ACC112 (cell line): ENCODE measurements around the gene CCR9.

Source experiments
- H2AFZ ChIP-seq: fragments of 200-600 bp; sonication (generic); one replicate; pipeline ENCODE4 v1.6.0; 2017; ENCODE audit warnings: antibody characterized with exemption, low read length; ENCODE audit not compliant: unreplicated experiment
- H3K27ac ChIP-seq: fragments of 200-600 bp; sonication (generic); 2 replicates; pipeline ENCODE4 v1.5.1; 2014; ENCODE audit warnings: low read depth, mild to moderate bottlenecking, antibody characterized with exemption, low read length, moderate library complexity
- H3K27me3 ChIP-seq: fragments of 200-600 bp; sonication (generic); 2 replicates; pipeline ENCODE4 v1.6.1; 2014; ENCODE audit warnings: mild to moderate bottlenecking, antibody characterized with exemption, low read length, moderate library complexity, mixed read lengths; ENCODE audit not compliant: insufficient read depth
- H3K36me3 ChIP-seq: fragments of 200-600 bp; sonication (generic); 2 replicates; pipeline ENCODE4 v1.6.1; 2016; ENCODE audit warnings: mild to moderate bottlenecking, antibody characterized with exemption, low read length, moderate library complexity, mixed read lengths; ENCODE audit not compliant: insufficient read depth
- H3K4me1 ChIP-seq: fragments of 200-600 bp; sonication (generic); one replicate; pipeline ENCODE4 v1.6.1; 2016; ENCODE audit warnings: low read length, mixed read lengths; ENCODE audit not compliant: insufficient read depth, unreplicated experiment, control insufficient read depth
- H3K4me3 ChIP-seq: fragments of 200-600 bp; sonication (generic); 2 replicates; pipeline ENCODE4 v1.5.1; 2014; ENCODE audit warnings: mild to moderate bottlenecking, low read depth, low read length
- H3K79me2 ChIP-seq: fragments of 200-600 bp; sonication (generic); one replicate; pipeline ENCODE4 v1.6.0; 2016; ENCODE audit warnings: low read length; ENCODE audit not compliant: control insufficient read depth, unreplicated experiment, insufficient read depth

Gene CCR9

DNA sequence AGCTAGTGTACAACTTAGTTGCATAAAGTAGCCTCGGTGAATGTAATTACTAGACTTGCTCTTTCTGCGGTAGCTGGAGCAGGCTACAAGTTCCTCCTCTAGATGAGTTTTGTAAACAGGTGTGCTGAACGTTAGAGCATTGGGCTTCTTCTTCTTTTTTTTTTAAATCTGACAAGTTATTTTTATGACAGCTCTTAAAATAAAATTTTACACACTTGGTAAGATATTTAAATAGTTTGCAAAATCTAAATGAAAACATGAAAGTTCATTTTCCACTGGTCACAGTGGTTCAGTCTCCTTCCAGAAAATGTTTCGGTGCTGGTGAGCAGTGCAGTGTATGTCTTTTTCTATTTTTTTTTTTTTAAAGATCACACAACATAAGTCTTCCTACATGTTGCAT lies 3.0 kb downstream of the CCR9 start:
- Histone ChIP-seq H3K27me3 (peaks cover 41% of the 10 kb centered on the region), H3K4me3 (no peak overlapping the region), H3K36me3 (no peaks in the 10 kb centered on the region), H3K79me2 (no peaks in the 10 kb centered on the region), H3K27ac (no peak overlapping the region), H2AFZ (no peak overlapping the region), H3K4me1 (peaks cover 4% of the 10 kb centered on the region)

DNA sequence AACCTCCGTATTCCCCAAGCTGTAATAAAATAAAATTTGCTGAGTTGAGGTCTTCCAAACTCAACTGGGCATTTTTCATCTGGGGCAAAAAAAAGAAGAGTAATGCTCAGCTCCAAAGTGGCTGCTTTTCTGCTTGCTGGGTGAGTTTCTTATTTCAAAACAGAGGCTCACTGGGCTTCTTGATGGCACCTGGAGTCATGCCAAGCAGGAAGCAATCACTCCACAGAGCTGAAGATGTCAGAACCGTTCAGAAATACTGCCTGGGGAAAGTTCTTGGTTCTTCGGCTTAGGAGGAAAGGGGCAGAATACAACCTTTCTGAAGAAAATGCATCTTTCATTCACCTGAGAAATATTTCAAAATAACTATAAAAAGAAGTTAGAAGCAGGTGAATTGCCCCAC lies 4.1 kb downstream of the CCR9 start:
- peaks cover 40% of the 10 kb centered on the region for H3K27me3 ChIP-seq

DNA sequence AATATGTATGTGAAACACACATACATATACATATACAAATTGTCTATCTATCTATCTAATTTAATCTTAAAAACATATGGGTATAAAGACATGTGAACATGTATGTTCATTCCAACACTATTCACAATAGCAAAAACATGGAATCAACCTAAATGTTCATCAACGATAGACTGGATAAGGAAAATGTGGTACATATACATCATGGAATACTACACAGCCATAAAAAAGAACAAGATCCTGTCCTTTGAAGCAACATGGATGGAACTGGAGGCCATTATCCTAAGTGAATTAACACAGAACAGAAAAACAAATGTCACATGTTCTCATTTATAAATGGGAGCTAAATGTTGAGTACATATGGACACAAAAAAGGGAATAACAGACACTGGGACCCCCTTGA lies 5.8 kb downstream of the CCR9 start:
- Histone ChIP-seq H3K27ac (no peak overlapping the region), H2AFZ (no peak overlapping the region), H3K4me3 (no peak overlapping the region), H3K4me1 (peaks cover 4% of the 10 kb centered on the region), H3K79me2 (no peaks in the 10 kb centered on the region), H3K27me3 (peaks cover 39% of the 10 kb centered on the region), H3K36me3 (no peaks in the 10 kb centered on the region)

More for the DNA sequence above, 4.1 kb downstream of the CCR9 start:
- Histone ChIP-seq H3K27ac (no peak overlapping the region), H3K4me3 (no peak overlapping the region), H3K79me2 (no peaks in the 10 kb centered on the region), H3K36me3 (no peaks in the 10 kb centered on the region), H2AFZ (no peak overlapping the region), H3K4me1 (peaks cover 4% of the 10 kb centered on the region)

DNA sequence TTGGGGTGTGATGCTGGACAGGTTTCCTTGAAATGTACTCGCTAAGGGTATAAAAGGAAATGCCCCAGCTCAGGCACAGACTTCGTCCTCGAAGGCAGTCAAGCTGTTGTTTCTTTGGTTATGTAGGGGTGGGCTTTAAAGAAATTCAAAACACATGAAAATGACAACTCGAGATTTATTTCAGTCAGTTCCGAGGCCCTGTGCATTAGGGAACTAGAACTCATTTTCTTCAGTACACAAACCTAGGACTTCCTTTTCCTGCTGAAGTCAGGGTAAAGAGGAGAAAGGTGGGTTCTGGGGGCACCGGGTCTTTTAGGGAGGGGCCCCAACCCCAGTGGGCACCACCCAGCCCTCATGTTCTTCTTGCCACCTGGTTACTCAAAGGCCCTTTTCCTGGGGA lies 7.7 kb downstream of the CCR9 start:
- Histone ChIP-seq H3K36me3 (no peaks in the 10 kb centered on the region), H3K4me3 (no peak overlapping the region), H3K4me1 (peaks cover 4% of the 10 kb centered on the region), H2AFZ (no peak overlapping the region), H3K27ac (no peak overlapping the region), H3K27me3 (peaks cover 45% of the 10 kb centered on the region), H3K79me2 (no peaks in the 10 kb centered on the region)

DNA sequence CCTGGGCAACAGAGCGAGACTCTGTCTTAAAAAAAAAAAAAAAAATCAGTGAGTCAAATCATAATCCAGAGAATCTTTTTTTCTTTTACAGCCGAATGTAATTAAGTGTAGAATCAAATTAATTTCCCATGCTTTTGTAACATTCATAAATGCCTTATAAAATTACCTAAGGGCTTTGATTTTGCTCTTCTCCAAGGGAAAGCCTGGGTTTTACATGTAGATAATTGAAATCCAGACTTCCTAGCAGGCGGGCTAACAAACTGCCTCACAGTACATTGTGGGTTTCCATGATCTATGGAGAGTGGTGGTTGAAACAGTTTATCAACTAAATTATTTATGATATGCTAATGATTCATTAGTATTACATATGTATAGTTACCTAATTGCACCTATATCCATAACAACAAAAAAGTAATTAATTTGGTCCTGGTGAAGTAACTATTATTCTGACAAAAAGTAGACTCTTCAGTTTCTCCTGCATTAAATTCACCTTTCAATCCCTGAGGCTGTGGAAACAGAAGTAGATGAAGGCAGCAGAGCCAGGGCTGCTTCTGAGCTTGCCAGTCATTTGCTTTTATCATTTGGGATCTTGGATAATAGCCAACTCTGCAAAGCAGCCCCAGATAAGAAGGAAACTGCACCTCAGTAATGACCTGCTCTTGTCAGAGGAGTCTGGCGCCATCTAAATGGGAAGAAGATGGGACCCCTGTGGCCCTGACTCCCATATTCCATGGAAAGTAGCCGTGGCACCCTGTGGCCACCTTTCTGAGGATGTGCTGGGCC lies 9.5 kb downstream of the CCR9 start:
- no peaks in the 10 kb centered on the region for H3K36me3 ChIP-seq
- H3K4me1 ChIP-seq, result no peaks in the 10 kb centered on the region
- H3K27ac ChIP-seq, result no peak overlapping the region
- H3K4me3 ChIP-seq, result no peak overlapping the region
- peaks cover 42% of the 10 kb centered on the region for H3K27me3 ChIP-seq
- no peak overlapping the region for H2AFZ ChIP-seq
- H3K79me2 ChIP-seq, result no peaks in the 10 kb centered on the region

DNA sequence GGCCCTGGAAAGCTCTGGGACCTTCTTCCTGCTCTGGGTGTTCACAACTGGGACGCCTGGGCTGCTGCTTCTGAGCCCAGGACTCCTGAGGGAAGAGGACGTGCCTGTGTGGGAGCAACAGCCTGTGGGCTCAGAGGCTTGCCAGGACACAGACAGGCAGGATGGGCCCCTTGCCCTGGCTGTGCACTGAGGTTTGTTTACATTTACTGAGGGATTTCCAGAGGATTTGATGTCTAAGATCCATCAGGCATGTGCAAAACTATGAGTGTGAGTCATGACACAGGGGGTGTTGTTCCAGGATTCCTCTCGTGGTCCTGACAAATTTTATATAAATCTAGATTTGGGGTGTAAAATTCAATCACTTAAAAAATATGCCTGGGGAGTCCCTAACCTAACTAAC lies 10.6 kb downstream of the CCR9 start:
- Histone ChIP-seq H2AFZ (no peak overlapping the region), H3K4me3 (no peak overlapping the region), H3K27me3 (peaks cover 40% of the 10 kb centered on the region), H3K4me1 (no peaks in the 10 kb centered on the region), H3K36me3 (no peaks in the 10 kb centered on the region), H3K79me2 (no peaks in the 10 kb centered on the region), H3K27ac (no peak overlapping the region)

DNA sequence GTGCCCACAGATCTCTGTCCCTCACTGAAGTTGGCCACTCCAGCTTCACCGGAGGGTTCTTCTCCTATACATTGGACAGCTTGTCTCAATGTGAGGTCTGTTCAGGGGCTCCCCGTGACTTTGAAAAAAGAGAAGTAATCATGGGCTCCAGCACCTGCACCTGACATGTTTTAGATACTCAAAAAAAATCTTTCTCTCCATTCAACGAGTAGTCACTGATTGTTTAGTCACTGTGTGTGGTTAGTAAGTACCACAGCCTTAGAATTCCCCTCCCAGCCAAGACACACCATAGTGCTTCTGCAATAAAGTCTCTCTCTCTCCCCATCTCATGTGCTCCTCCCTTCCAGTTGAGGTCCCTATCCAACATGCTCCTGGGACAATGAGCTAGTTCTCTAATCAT lies 18.6 kb downstream of the CCR9 start:
- Histone ChIP-seq H3K36me3 (no peaks in the 10 kb centered on the region), H3K79me2 (no peaks in the 10 kb centered on the region), H3K27ac (no peak overlapping the region), H3K4me1 (peaks cover 4% of the 10 kb centered on the region), H3K27me3 (peaks cover 16% of the 10 kb centered on the region), H2AFZ (no peak overlapping the region), H3K4me3 (no peak overlapping the region)

DNA sequence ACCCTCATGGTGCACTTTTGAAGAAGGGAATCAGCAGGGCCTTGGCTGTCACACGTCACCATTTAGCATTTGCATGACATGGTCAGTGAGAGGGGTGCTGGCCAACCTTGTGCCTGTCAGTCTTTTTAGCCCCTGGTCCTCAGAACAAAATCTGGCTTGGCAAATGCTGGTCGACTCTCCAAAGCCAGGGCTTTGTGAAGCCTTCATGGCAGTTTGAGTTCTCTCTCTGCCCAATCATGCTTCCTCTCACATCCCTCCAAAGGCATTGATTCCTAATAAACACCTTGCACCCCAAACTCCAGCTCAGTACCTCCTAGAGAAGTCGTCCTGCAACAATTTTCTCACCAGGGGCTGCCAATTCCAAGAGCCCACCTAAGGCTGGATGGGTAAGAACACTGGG lies 19.4 kb downstream of the CCR9 start:
- peaks cover 14% of the 10 kb centered on the region for H3K27me3 ChIP-seq
- H3K4me3 ChIP-seq, result no peak overlapping the region
- H3K36me3 ChIP-seq, result no peaks in the 10 kb centered on the region
- H3K27ac ChIP-seq, result no peak overlapping the region
- no peak overlapping the region for H2AFZ ChIP-seq
- H3K79me2 ChIP-seq, result no peaks in the 10 kb centered on the region
- peaks cover 4% of the 10 kb centered on the region for H3K4me1 ChIP-seq

DNA sequence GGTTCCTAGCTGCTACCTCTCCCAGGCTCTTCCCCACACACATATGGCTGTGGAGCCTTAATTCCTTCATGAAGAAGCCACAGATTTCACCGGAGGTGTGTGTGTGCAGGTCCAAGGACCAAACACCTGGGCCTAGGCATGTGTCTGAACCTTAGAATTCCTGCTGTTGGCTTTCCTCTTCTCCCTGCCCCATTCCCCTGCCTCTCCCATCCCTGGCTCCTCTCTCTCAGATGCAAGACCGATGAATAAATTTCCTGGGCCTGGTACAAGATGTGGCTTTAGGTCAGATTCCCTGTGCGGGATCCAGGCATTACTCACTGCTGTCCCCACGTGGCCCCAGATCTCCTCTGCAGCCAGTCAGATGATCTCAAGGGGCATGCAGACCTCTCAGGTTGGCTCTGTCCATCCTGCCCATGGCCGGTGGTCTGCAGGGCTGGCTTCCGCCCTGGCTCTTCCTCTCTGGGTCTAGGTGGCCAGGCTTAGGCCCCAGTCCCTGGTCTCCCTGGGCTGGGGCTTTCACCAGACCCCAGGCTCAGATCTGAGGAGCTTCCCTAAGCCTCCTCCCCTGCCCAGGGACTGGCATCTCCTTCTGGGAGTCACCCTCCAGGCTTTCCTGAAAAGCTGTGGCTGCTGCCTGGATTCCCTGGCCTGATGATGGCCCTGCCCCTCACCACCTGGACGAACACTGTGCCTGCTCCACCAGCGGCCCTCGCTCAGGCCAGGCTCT lies 20.5 kb downstream of the CCR9 start:
- Histone ChIP-seq H3K4me3 (no peak overlapping the region), H3K36me3 (no peaks in the 10 kb centered on the region), H3K27me3 (peaks cover 7% of the 10 kb centered on the region; the same call in 1 of the 2 replicates), H3K27ac (no peak overlapping the region), H3K4me1 (peaks cover 4% of the 10 kb centered on the region), H3K79me2 (no peaks in the 10 kb centered on the region), H2AFZ (no peak overlapping the region)

DNA sequence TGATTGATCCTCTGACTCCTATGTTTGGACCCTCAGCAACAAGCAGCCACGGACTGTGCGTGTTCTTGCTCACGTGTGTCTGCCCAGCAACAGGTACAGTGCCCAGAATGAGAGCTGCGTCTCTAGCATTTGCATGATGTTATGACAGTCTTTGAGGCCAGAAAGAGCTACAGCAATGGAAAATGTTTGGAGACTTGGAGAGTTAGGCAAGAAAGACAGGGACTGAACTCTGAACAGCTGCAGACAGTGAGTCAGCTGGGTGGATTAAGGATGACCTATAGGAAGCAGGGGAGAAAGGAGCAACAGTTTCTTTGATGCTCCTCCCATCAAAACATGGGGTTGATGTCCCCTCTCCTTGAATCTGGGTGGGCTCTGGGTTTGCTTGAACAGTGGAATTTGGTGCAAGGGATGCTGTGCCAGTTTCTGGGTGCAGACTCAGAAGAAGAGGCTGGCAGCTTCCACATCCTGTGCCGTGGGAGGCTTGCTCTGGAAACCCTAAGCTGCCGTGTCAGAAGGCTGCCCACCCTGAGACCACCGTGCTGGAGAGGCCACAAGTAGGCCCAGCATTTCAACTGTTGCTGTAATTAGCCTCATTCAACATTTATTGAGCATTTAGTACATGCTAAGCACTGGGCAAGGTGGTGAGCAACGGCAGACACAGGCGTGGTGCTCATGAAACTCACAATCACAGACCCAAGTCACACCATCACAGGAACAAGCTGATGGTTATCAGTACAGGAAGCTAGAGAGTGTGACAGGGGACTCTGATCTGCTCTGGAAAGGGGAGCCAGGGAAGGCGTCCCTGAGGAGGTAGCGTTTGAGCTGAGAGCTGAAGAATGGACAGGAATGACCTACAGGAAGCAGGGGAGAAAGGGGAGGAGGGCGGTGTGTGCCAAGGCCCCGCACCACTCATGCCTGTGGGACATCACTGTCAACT lies 21.7 kb downstream of the CCR9 start:
- Histone ChIP-seq H3K27ac (no peak overlapping the region), H3K27me3 (no peaks in the 10 kb centered on the region), H2AFZ (no peak overlapping the region), H3K79me2 (no peaks in the 10 kb centered on the region), H3K36me3 (no peaks in the 10 kb centered on the region), H3K4me1 (peaks cover 4% of the 10 kb centered on the region), H3K4me3 (no peak overlapping the region)
